Renal cortical epithelial cell (primary cell): ENCODE measurements around the gene DLGAP5. TPM values are rescaled to one million over a fixed set of nuclear protein-coding genes. Genes with fewer than 3 reads are reported as not detected.

Experiments used
- DNase-seq: peaks from one replicate; pipeline ENCODE4 v3.0.0-alpha.2; 2011; ENCODE audit warnings: low read depth
- total RNA-seq: library from RNA; depleted of rRNA; stranded (reverse); fragments of >200 nt; gene quantifications from 2 replicates; pipeline ENCODE4 v1.2.3, GENCODE V29; 2014

The DLGAP5 gene
- total RNA-seq, 1 donor from 2014 or later, result 0.94 TPM

DNA sequence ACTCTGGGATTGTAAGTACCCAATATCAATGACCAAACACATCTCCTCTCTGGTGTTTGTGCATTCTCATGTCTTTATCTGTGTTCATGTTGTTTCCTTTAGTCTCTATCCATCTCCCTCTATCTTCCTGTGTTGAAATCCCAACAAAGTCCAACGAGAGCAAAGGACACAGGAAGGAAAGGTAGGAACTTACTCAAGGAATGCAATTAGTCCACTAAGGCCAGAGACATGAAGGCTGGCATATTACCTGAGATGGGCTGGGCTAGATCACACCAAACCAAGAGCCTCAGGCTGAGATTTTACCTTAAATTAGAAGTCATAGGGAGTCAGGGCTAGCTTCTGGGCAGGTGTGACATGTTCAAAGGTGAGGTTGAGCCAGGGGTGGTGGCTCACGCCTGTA is 76.7 kb downstream of the DLGAP5 start:
- no peak for DNase-seq

DNA sequence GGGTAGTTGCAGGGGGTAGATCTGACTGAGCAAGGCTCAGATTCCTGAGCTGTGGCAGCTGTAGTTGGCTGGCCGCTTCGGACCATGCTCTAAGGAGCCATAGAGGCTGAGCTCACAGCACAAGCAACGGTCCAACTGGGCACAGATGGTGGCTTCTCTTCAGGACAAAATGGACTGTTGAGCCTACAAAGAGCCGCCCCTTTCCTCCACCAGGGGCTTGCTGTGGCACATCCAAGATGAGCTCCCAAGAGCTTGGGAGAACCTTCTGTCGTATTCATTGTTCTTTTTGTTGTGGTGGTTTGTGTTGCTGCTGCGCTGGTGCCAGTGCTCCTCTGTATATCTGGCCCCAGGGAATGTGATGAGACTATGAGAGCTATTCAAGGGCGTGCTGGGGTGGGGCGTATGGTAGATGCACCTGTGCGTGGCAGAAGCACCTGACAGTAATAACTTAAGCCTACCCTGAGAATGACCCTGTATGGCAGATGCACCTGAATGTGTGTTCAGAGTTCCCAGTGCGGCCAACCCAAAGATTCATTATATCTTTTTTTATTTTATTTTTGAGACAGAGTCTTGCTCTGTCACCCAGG is 80.2 kb downstream of the DLGAP5 start:
- no peak for DNase-seq

DNA sequence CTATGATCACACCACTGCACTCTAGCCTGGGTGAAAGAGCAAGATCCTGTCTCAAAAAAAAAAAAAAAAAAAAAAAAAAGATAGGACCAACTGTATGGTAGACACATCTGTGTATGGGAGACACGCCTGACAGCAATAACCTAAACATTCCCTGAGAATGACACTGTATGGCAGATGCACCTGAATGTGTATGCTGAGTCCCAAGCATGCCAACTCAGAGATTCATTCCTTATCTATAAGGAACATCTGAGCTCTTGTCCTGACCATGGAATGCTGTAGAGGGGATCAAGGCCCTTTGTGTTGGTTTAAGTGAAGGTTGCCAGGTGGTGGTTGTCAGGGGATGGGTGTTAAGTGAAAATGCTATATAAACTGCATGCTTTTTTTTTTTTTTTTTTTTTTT is 81.5 kb downstream of the DLGAP5 start:
- DNase-seq, result no peak

DNA sequence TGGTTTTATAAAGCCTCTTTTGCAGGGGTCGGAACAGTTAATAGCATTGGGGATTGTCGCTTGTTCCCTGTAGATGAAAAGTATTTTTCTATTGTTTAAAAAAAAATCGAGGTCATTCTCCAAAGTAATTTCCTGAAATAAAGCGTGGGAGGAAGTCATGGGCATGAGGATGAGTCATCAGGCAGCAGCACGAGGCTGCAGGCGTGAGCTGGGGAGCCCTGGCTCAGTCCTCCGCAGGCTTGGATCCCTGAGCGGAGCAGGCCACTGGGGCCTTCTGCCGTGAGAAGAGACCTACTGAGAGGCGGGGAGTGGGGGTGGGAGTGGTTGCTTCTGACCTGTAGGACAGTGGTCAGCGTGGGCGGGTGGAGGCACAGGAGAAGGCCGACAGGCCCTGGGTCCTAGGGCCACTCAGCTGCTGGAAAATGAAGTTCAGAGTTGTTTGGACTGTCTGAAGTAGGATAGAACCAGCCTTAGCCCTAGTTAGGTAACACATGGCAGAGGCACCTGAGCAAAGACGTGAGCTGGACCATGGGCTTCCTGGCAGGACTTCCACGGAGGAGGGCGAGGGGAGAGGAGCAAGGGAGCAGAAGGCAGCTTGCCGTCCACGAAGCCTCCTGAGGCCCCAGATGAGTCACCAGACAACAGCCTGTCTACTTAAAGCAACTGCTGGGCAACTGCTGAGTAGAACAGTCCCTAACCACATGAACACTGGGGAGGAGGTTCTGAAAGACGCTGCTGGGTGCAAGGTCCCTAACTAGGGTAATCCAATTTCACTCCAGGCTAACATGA is 83.4 kb downstream of the DLGAP5 start:
- DNase-seq, result peak; percentile 95

DNA sequence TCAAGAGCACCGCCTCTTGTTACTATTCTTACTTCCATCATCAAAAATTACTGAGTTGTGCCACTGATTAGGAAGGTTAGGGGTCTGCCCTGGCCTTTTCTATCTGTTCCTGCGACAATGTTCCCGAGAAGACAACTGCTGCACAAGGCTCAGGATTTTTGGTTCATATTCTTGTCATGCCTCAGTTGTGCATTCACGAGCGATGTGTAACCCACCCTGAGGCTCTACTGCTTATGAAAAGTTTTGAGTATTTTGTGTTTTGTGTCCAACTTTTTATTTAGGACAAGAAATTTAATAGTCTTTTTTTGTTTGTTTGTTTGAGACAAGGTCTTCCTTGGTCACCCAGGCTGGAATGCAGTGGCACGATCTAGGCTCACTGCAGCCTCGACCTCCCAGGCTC is 85.4 kb downstream of the DLGAP5 start:
- DNase-seq, result no peak

DNA sequence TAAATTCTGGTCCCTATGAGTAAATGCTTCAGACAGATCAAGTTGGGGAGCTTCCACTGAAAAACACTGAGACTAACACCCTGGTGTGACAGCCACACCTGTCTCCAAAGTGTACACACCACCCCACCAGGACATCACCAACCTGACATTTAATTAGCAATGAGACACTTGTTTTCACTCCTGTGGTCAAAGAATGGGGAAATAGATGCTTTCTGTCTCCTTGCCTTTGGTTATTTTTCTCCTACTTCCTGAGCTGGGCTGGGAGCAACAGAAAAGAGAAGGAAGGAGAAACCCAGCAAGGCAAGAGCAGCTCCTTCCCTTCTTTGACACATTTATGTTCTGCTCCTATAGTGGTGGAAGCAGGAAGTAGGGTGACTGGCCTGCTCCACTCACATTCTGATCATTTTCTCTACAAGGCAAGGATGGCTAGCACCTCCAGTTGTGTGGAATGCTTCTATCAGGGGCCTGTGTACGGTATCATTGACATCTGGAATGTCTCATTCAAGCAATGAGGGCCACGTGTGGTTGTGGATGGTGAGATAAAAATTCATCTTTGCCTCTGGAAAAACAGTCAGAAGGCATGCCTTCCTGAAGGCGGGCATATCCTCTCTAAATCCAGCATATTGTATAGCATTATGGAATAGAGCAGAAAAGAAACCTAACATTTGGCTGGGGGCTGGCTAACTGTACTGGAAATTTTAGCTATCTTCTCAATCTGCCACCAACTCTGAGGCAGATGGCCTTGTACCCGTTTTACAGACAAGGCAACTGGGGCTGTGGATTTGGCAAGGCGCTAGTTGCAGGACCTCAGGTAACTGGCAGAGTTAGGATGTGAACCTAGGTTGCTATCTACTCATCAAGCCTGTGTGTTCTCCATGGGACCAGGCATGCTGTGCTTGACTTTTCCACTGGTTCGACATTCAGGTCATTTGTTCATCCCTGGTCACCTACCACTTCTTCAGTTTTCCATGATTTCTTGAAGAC is 87.1 kb downstream of the DLGAP5 start:
- no peak for DNase-seq

DNA sequence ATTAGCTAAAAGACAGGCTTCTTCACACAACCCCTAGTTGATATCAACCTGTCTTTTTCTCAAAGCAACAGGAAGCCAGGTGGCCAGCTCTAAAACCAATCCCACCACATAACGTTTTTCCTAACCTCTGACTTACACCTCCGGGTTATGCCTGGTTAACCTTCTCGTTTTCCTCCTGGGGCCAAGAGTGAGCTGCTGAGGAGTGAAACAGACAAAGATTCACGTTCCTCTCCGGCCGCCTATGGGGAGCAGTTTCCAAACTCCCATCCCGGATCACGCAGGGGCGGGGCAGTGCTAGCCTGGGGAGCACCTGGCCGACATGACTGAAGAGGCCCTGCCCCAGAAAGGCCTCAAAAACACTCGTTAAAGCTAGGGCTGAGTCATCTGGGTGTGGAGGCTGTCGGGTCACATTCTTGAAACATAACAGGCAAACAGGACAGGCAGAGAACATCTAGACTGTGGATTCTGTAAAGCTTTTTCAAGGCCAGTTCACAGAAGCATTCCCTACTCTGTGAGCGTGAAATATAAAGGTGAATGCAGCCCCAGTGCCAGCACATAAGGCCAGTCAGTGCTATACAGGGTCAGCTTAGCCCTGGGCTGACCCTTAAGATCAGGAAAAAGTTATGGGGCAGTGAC is 88.3 kb downstream of the DLGAP5 start:
- DNase-seq, result peak; percentile 98

DNA sequence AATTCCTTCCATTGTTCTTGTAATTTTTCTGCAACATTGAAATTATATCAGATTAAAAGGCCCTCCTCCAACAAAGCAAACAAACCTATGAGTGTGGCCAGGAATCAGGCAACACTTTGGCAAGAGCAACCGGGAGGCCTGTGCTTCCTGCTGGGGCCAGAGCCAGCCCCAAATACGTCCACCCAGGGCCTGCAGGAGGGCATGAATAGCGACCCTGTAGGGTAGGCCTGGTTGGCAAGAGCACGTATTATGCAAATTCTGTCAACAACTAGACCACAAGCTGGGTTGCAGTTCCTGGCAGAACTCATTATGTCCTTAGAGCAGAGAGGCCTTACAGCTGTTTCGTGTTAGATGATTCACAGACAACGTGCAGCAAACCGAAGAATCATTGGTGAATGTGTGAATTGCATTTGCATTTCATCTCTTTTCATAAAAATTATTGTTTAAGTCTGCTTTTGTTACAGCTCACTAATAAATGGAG is 89.2 kb downstream of the DLGAP5 start:
- DNase-seq, result peak; percentile 98

DNA sequence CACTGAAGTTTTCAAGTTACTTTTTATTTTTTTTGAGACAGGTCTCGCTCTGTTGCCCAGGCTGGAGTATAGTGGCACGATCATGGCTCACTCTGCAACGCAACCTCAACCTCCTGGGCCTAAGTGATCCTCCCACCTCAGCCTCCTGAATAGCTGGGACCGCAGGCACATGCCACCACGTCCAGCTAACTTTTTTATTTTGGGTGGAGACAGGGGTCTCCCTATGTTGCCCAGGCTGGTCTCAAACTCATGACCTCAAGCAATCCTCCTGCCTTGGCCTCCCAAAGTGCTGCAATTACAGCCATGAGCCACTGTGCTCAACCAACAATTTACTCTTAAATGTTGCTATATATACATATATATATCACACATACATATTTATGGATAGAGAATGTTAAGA is 89.7 kb downstream of the DLGAP5 start:
- no peak for DNase-seq

DNA sequence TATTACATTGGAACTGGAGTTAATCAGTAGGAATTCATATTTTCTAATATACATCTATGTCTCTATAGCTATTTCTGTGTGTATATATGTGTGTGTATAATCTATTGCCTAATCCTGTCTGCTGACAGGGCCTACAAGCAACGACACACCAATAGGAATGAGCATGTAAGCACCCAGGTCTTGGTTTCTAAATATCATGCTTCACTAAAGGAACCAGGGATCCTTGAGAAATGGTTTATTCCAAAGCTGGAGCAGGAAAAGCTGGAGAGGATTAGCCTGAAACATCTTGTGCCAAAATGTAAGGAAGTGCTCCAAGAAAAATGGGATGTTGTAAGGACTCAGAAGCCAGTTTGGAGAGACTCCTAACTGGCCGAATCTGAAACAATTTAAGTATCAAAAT is 91.6 kb downstream of the DLGAP5 start:
- DNase-seq, result no peak

DNA sequence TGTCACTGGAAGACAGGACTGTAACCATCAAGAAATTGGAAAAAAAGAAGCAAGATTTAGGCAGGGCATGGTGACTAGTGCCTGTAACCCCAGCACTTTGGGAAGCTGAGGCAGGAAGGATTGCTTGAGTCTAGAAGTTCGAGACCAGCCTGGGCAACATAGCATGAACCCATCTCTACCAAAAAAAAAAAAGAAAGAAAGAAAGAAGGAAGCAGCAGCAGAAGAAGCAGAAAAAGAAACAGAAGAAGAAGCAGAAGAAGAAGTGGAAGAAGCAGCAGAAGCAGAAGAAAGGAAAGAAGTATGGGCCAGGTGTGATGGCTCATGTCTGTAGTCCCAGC is 92.9 kb downstream of the DLGAP5 start:
- DNase-seq, result no peak

Other genes with a start within 250 kb of the DLGAP5 start
- gene WDHD1, start 164.5 kb downstream of the DLGAP5 start, total RNA-seq, result 6.9 and 13.4 TPM in 2 replicates
- gene SOCS4, start 164.3 kb downstream of the DLGAP5 start, total RNA-seq, result 23.1 and 34.7 TPM in 2 replicates
- gene MAPK1IP1L, start 139.9 kb downstream of the DLGAP5 start, total RNA-seq, result 25.0 and 39.3 TPM in 2 replicates
- gene LGALS3, start 62.3 kb downstream of the DLGAP5 start, total RNA-seq, result 114 and 178 TPM in 2 replicates
- 29.0 and 40.2 TPM in 2 replicates for gene FBXO34, start 79.8 kb upstream of the DLGAP5 start, total RNA-seq
- 10.9 and 19.4 TPM in 2 replicates for gene ATG14, start 220.2 kb upstream of the DLGAP5 start, total RNA-seq
- gene TBPL2, start 249.0 kb upstream of the DLGAP5 start, total RNA-seq, result not detected in 2 replicates